HepG2 (cell line): ENCODE results near the gene LSMEM2. TPM values are rescaled to one million over a fixed set of nuclear protein-coding genes. Genes with fewer than 3 reads are reported as not detected.
A peak's percentile ranks its signal among the peaks of the same experiment; 100 is the strongest.

ENCODE experiments used
- ARID3A ChIP-seq: IDR thresholded peaks from 2 replicates; pipeline ENCODE4 v1.6.1; 2012; ENCODE audit warnings: low read depth, low read length, improper control_type of control experiment
- ARNT2 ChIP-seq: sonication (generic); formaldehyde crosslinking; IDR thresholded peaks from 2 replicates; pipeline ENCODE4 v1.8.0; 2022; ENCODE audit warnings: mild to moderate bottlenecking, low read depth, missing genetic modification reagents, moderate library complexity
- GABPB1 ChIP-seq: IDR thresholded peaks from 2 replicates; pipeline ENCODE4 v1.6.1; 2016; ENCODE audit warnings: mild to moderate bottlenecking, missing genetic modification reagents, moderate library complexity, missing compliant biosample characterization
- KDM5A ChIP-seq: fragments of 200-600 bp; sonication (generic); IDR thresholded peaks from 2 replicates; pipeline ENCODE4 v1.7.0; 2018; ENCODE audit warnings: antibody characterized with exemption, mild to moderate bottlenecking, low read length, borderline replicate concordance
- KIAA2018 ChIP-seq: sonication (generic); formaldehyde crosslinking; IDR thresholded peaks from 2 replicates; pipeline ENCODE4 v1.5.0; 2020; ENCODE audit warnings: mild to moderate bottlenecking, missing genetic modification reagents, borderline replicate concordance
- MXD1 ChIP-seq: sonication (generic); formaldehyde crosslinking; IDR thresholded peaks from 2 replicates; pipeline ENCODE4 v1.4.0; 2020; ENCODE audit warnings: mild to moderate bottlenecking, missing genetic modification reagents
- MZF1 ChIP-seq: sonication (generic); formaldehyde crosslinking; IDR thresholded peaks from 2 replicates; pipeline ENCODE4 v1.8.1; 2023; ENCODE audit warnings: mild to moderate bottlenecking, missing genetic modification reagents, borderline replicate concordance
- NCOA2 ChIP-seq: sonication (generic); formaldehyde crosslinking; IDR thresholded peaks from 2 replicates; pipeline ENCODE4 v1.8.0; 2022; ENCODE audit warnings: inconsistent platforms
- PRMT3 ChIP-seq: sonication (generic); formaldehyde crosslinking; IDR thresholded peaks from 2 replicates; pipeline ENCODE4 v1.8.1; 2022; ENCODE audit warnings: low read depth, mild to moderate bottlenecking, moderate library complexity, missing genetic modification reagents, borderline replicate concordance
- RFX3 ChIP-seq: IDR thresholded peaks from 2 replicates; pipeline ENCODE4 v1.6.1; 2016; ENCODE audit warnings: missing biosample characterization, missing genetic modification reagents
- TBP ChIP-seq: sonication (generic); formaldehyde crosslinking; IDR thresholded peaks from 2 replicates; pipeline ENCODE4 v1.5.0; 2020; ENCODE audit warnings: missing genetic modification reagents
- ZNF296 ChIP-seq: sonication (generic); formaldehyde crosslinking; conservative IDR thresholded peaks from 2 replicates; pipeline ENCODE4 v1.5.0; 2020; ENCODE audit warnings: mild to moderate bottlenecking, missing genetic modification reagents
- ZNF589 ChIP-seq: sonication (generic); formaldehyde crosslinking; conservative IDR thresholded peaks from 2 replicates; pipeline ENCODE4 v1.8.0; 2022; ENCODE audit warnings: mild to moderate bottlenecking, moderate library complexity, missing genetic modification reagents
- ZNF660 ChIP-seq: sonication (generic); formaldehyde crosslinking; IDR thresholded peaks from 2 replicates; pipeline ENCODE4 v1.5.1; 2020; ENCODE audit warnings: mild to moderate bottlenecking, low read depth, missing genetic modification reagents, borderline replicate concordance
- ZNF75D ChIP-seq: sonication (generic); formaldehyde crosslinking; IDR thresholded peaks from 2 replicates; pipeline ENCODE4 v1.8.1; 2023; ENCODE audit warnings: missing genetic modification reagents, mild to moderate bottlenecking, borderline replicate concordance
- polyA plus RNA-seq, 8 experiments: library from polyadenylated mRNA; depleted of rRNA in 3 of 8; stranded (reverse) in 7 of 8; unstranded in 1 of 8; fragments of >200 nt; fragmentation: Illumina TruSeq in 4 of 8; extraction: Trizol in 4 of 8; gene quantifications; 2 replicates each; pipeline versions ENCODE4 v1.2.1 to v1.2.3, GENCODE V29; 2011 to 2016; ENCODE audit warnings: low read depth in 4 of 8, missing spikeins in 1 of 8, mixed read lengths in 1 of 8; ENCODE audit not compliant: insufficient read depth in 1 of 8
- total RNA-seq, 5 experiments: library from RNA; depleted of rRNA; stranded (reverse); fragments of >200 nt; fragmentation: Illumina TruSeq; extraction: Trizol; gene quantifications; 2 replicates each; pipeline ENCODE4 v1.2.3, GENCODE V29; 2016; ENCODE audit warnings: low read depth in 1 of 5

Gene LSMEM2
- total and polyA plus RNA-seq, 2 of the 13 experiments (the other 11 are each of a cell fraction or from before 2014, with no cell fraction given), result 0.07 to 0.41 TPM

GRCh38 chr3:50292159-50293078 lies 13.5 kb downstream of the LSMEM2 start, which contains the start of gene IFRD2 (continued):
- TF ChIP-seq KIAA2018 (CRISPR knock-in tag) (no peak), ZNF589 (peak; percentile 66; the same call in 1 of the 2 replicates), GABPB1 (CRISPR knock-in tag) (peak; percentile 94), ZNF296 (CRISPR knock-in tag) (0 out of 2 replicates have a peak, but pooled peaks have one; percentile 18), ZNF660 (no peak), RFX3 (CRISPR knock-in tag) (no peak), MXD1 (CRISPR knock-in tag) (peak; percentile 76; the same call in 1 of the 2 replicates), PRMT3 (CRISPR knock-in tag) (no peak), KDM5A (peak; percentile 30; the same call in 1 of the 2 replicates), MZF1 (CRISPR knock-in tag) (no peak; the same call in 1 of the 2 replicates), NCOA2 (CRISPR knock-in tag) (0 out of 2 replicates have a peak, but pooled peaks have one; percentile 11), TBP (CRISPR knock-in tag) (peak; percentile 99; the same call in 1 of the 2 replicates), ARID3A (0 out of 2 replicates have a peak, but pooled peaks have one; percentile 18), ARNT2 (CRISPR knock-in tag) (peak; percentile 60; the same call in 1 of the 2 replicates), ZNF75D (CRISPR knock-in tag) (no peak)
